PFSK-1 (cell line): Measurements from ENCODE around the gene TBXAS1.

ENCODE experiments used
- POLR2AphosphoS5 ChIP-seq: IDR thresholded peaks from 2 replicates; pipeline ENCODE4 v1.6.1; 2012; ENCODE audit warnings: low read depth, mild to moderate bottlenecking, control low read depth, low read length, moderate library complexity
- REST ChIP-seq, 2 experiments: IDR thresholded peaks; 2 replicates each; pipeline versions ENCODE4 v1.6.1 to v1.8.0; 2011 to 2012; ENCODE audit warnings: low read depth in 2 of 2, low read length in 2 of 2, control low read depth in 1 of 2, inconsistent platforms in 1 of 2, mild to moderate bottlenecking in 1 of 2, moderate library complexity in 1 of 2; ENCODE audit not compliant: insufficient read depth in 1 of 2
- SIN3A ChIP-seq: IDR thresholded peaks from 2 replicates; pipeline ENCODE4 v1.6.1; 2012; ENCODE audit warnings: mild to moderate bottlenecking, low read length, moderate library complexity, borderline replicate concordance; ENCODE audit not compliant: insufficient read depth
- TAF1 ChIP-seq: IDR thresholded peaks from 2 replicates; pipeline ENCODE4 v1.6.1; 2012; ENCODE audit warnings: low read length, control low read depth, borderline replicate concordance; ENCODE audit not compliant: insufficient read depth

- TF ChIP-seq POLR2AphosphoS5: no peak
- TF ChIP-seq REST (IDR thresholded peaks at IDR 0.05; ENCODE audit: insufficient read depth in 1 of 2, low read depth in 2 of 2, low read length in 2 of 2): no peak
- no peak for TF ChIP-seq TAF1
- no peak for TF ChIP-seq SIN3A
Measured at GRCh38 chr7:139797607-139798006, 31.5 kb upstream of the TBXAS1 start.
